Esophagus squamous epithelium (tissue), 5 donors: Measurements from ENCODE around the gene WSCD2. TPM values are rescaled to one million over a fixed set of nuclear protein-coding genes. Genes with fewer than 3 reads are reported as not detected.

ENCODE experiments used
- DNase-seq: peaks from one replicate; lab custom pipeline; 2025; lab: John Stamatoyannopoulos, UW
- H3K27ac ChIP-seq, 4 donors: fragments of 200-600 bp; sonication (generic); one replicate each; pipeline ENCODE4 v1.5.1; 2016 to 2019; ENCODE audit warnings: mild to moderate bottlenecking in 1 of 4
- H3K27me3 ChIP-seq, 4 donors: fragments of 200-600 bp; sonication (generic); 1 replicate in 3 of 4; 2 replicates in 1 of 4; pipeline versions ENCODE4 v1.5.1 to v1.6.0; 2017 to 2021; ENCODE audit warnings: antibody characterized with exemption in 1 of 4
- H3K36me3 ChIP-seq, 3 donors: fragments of 200-600 bp; sonication (generic); one replicate each; pipeline ENCODE4 v1.5.1; 2016 to 2019
- H3K4me1 ChIP-seq, 3 donors: fragments of 200-600 bp; sonication (generic); one replicate each; pipeline ENCODE4 v1.5.1; 2017 to 2019
- H3K4me3 ChIP-seq, 4 donors: fragments of 200-600 bp; sonication (generic); 1 replicate in 3 of 4; 2 replicates in 1 of 4; pipeline ENCODE4 v1.5.1; 2016 to 2019; ENCODE audit warnings: mild to moderate bottlenecking in 2 of 4, moderate library complexity in 1 of 4
- H3K9me3 ChIP-seq, 3 donors: fragments of 200-600 bp; sonication (generic); one replicate each; pipeline ENCODE4 v1.5.1; 2016 to 2019
- CTCF ChIP-seq, 6 experiments: fragments of 450-650 bp in 4 of 6; fragments of 200-600 bp in 2 of 6; sonication (generic) in 2 of 6; IDR thresholded peaks; one replicate each; pipeline ENCODE4 v1.5.1; 2016 to 2019; ENCODE audit warnings: antibody characterized with exemption in 6 of 6, mild to moderate bottlenecking in 4 of 6, moderate library complexity in 4 of 6
- POLR2A ChIP-seq, 4 donors: fragments of 450-650 bp; IDR thresholded peaks; one replicate each; pipeline ENCODE4 v1.6.1; 2017; ENCODE audit warnings: antibody characterized with exemption in 4 of 4, mild to moderate bottlenecking in 4 of 4, moderate library complexity in 3 of 4
- WGBS, 2 donors: methylation state at CpG; one replicate each; pipeline ENCODE4 v1.1.5; 2018; 5-methylcytosine and 5-hydroxymethylcytosine counted together
- intact Hi-C: fragments of 100-400 bp; cut with DNase I; formaldehyde crosslinking; loops from one replicate; pipeline ENCODE4 v1.15.0; 2022
- total RNA-seq, 4 donors: library from RNA; depleted of rRNA; stranded (reverse); fragments of >200 nt; gene quantifications; one replicate each; pipeline ENCODE4 v1.1.0, GENCODE V29; 2016
- donor health status: DM: yes; HTN: yes; CAD: no.

WSCD2 gene
- total RNA-seq, 4 donors from 2014 or later, result 0.62 to 3.6 (median 3.3) TPM; not detected in 1

GRCh38 chr12:108156717-108157116 lies 27.6 kb downstream of the WSCD2 start:
- WGBS, 2 donors, result 43 to 44% methylated on average over 5 of the region's 5 CpGs
- Histone ChIP-seq H3K4me1 (peaks cover 0 to 5% (median 0%) of the 10 kb centered on the region in 3 donors), H3K36me3 (no peaks in the 10 kb centered on the region), H3K4me3 (no peak overlapping the region), H3K27me3 (no peaks in the 10 kb centered on the region), H3K27ac (no peak overlapping the region), H3K9me3 (no peaks in the 10 kb centered on the region)
- DNase-seq, result no peak
- intact Hi-C loops, result no loop called here
- no peak for TF ChIP-seq CTCF (IDR thresholded peaks at IDR 0.05)
- TF ChIP-seq POLR2A (IDR thresholded peaks at IDR 0.05), result no peak

GRCh38 chr12:108157870-108158459 lies 28.9 kb downstream of the WSCD2 start:
- no peak for TF ChIP-seq CTCF (IDR thresholded peaks at IDR 0.05)
- TF ChIP-seq POLR2A (IDR thresholded peaks at IDR 0.05), result no peak
- intact Hi-C loops, result no loop called here
- DNase-seq, result no peak
- Histone ChIP-seq H3K27ac (no peak overlapping the region), H3K36me3 (no peaks in the 10 kb centered on the region), H3K4me1 (peaks cover 0 to 5% (median 0%) of the 10 kb centered on the region in 3 donors), H3K27me3 (no peaks in the 10 kb centered on the region), H3K9me3 (no peaks in the 10 kb centered on the region), H3K4me3 (no peak overlapping the region)
- WGBS, 2 donors, result 56 to 73% methylated on average over 5 to 6 of the region's 8 CpGs

- Histone ChIP-seq H3K4me3 (no peak overlapping the region), H3K36me3 (no peaks in the 10 kb centered on the region), H3K4me1 (no peaks in the 10 kb centered on the region), H3K27me3 (no peaks in the 10 kb centered on the region), H3K9me3 (no peaks in the 10 kb centered on the region), H3K27ac (no peak overlapping the region)
- no peak for TF ChIP-seq CTCF (IDR thresholded peaks at IDR 0.05)
- no peak for TF ChIP-seq POLR2A (IDR thresholded peaks at IDR 0.05)
- intact Hi-C loops, result no loop called here
- WGBS, 2 donors, result 49 to 57% methylated on average over 4 of the region's 4 CpGs
- no peak for DNase-seq
Measured at GRCh38 chr12:108162207-108162606, 33.1 kb downstream of the WSCD2 start.

GRCh38 chr12:108166505-108166904 lies 37.4 kb downstream of the WSCD2 start:
- no peak for DNase-seq

More at GRCh38 chr12:108166505-108166904, 37.4 kb downstream of the WSCD2 start:
- TF ChIP-seq POLR2A (IDR thresholded peaks at IDR 0.05) (no peak), CTCF (IDR thresholded peaks at IDR 0.05) (no peak)
- Histone ChIP-seq H3K9me3 (no peaks in the 10 kb centered on the region), H3K36me3 (no peaks in the 10 kb centered on the region), H3K4me3 (no peak overlapping the region), H3K27ac (no peak overlapping the region), H3K27me3 (no peaks in the 10 kb centered on the region), H3K4me1 (no peaks in the 10 kb centered on the region)
- WGBS, 2 donors, result 56 to 82% methylated on average over 3 to 5 of the region's 5 CpGs
- intact Hi-C loops, result no loop called here
